Common myeloid progenitor, CD34-positive (primary cell): Measurements from ENCODE around the gene NELFB.

Experiments
- CTCF ChIA-PET: fragments of 350-600 bp; sonication (Branson Sonifier 250); formaldehyde crosslinking; loops from one replicate; lab custom pipeline; 2021; ENCODE audit warnings: antibody characterized with exemption; lab: Charles Lee
- POLR2A ChIA-PET: fragments of 350-600 bp; sonication (Branson Sonifier 250); formaldehyde crosslinking; loops from one replicate; lab custom pipeline; 2021; ENCODE audit warnings: antibody characterized with exemption; lab: Charles Lee
- DNase-seq, 3 donors: peaks; one replicate each; pipeline versions ENCODE4 v3.0.0 to v3.0.0-alpha.2; 2013
- H3K27ac ChIP-seq, 2 experiments: 1 replicate in 1 of 2; 2 replicates in 1 of 2; pipeline ENCODE4 v1.7.0; 2013; ENCODE audit warnings: inconsistent platforms in 2 of 2, low read length in 2 of 2, mild to moderate bottlenecking in 2 of 2, low read depth in 1 of 2, moderate library complexity in 1 of 2; ENCODE audit not compliant: severe bottlenecking in 2 of 2, insufficient read depth in 1 of 2, poor library complexity in 1 of 2
- H3K27me3 ChIP-seq, 5 experiments: replicated peaks in 2 of 5; 1 replicate in 3 of 5; 2 replicates in 2 of 5; pipeline versions ENCODE4 v1.6.1 to v1.7.0; 2013; ENCODE audit warnings: low read length in 4 of 5, mild to moderate bottlenecking in 2 of 5, moderate library complexity in 2 of 5, inconsistent platforms in 1 of 5; ENCODE audit not compliant: insufficient read depth in 5 of 5, control insufficient read depth in 4 of 5
- H3K36me3 ChIP-seq, 4 experiments: 1 replicate in 2 of 4; 2 replicates in 2 of 4; pipeline versions ENCODE4 v1.6.1 to v1.7.0; 2013; ENCODE audit warnings: low read length in 3 of 4, control low read depth in 1 of 4, mild to moderate bottlenecking in 1 of 4; ENCODE audit not compliant: control insufficient read depth in 4 of 4, insufficient read depth in 4 of 4
- H3K4me1 ChIP-seq, 4 experiments: 1 replicate in 3 of 4; 2 replicates in 1 of 4; pipeline versions ENCODE4 v1.6.1 to v1.7.1; 2013; ENCODE audit warnings: low read length in 3 of 4, mild to moderate bottlenecking in 3 of 4, control low read depth in 1 of 4, inconsistent platforms in 1 of 4, moderate library complexity in 1 of 4; ENCODE audit not compliant: control insufficient read depth in 4 of 4, insufficient read depth in 4 of 4; ENCODE audit errors: control extremely low read depth in 1 of 4
- H3K4me3 ChIP-seq, 7 experiments: 1 replicate in 4 of 7; 2 replicates in 3 of 7; pipeline versions ENCODE4 v1.5.1 to v1.7.0; 2013; ENCODE audit warnings: mild to moderate bottlenecking in 7 of 7, low read length in 6 of 7, moderate library complexity in 6 of 7, inconsistent platforms in 2 of 7, low read depth in 2 of 7, control low read depth in 1 of 7; ENCODE audit not compliant: insufficient read depth in 4 of 7, control insufficient read depth in 1 of 7; ENCODE audit errors: extremely low read depth in 1 of 7
- H3K9me3 ChIP-seq, 5 experiments: 1 replicate in 4 of 5; 2 replicates in 1 of 5; pipeline versions ENCODE4 v1.6.1 to v1.7.1; 2013; ENCODE audit warnings: low read length in 4 of 5, mild to moderate bottlenecking in 2 of 5, inconsistent platforms in 1 of 5, low read depth in 1 of 5, moderate library complexity in 1 of 5; ENCODE audit not compliant: control insufficient read depth in 4 of 5, insufficient read depth in 2 of 5; ENCODE audit errors: control extremely low read depth in 1 of 5
- WGBS: methylation state at CpG from one replicate; pipeline ENCODE4 v1.1.5; 2013; ENCODE audit not compliant: insufficient coverage; 5-methylcytosine and 5-hydroxymethylcytosine counted together

The NELFB gene

GRCh38 chr9:137275203-137275587 lies 20.1 kb downstream of the NELFB start:
- WGBS = 95% methylated on average over 6 of the region's 10 CpGs
- ChIA-PET CTCF (interaction anchor here (1.3 to 2.6 kb wide), 2 partner anchors 11 to 22 kb away, joined by 6 to 13 read pairs; no protein-coding TSS in a partner anchor), POLR2A (no interaction called here)
- Histone ChIP-seq H3K4me3 (no peak overlapping the region), H3K36me3 (peaks cover 4 to 36% (median 23%) of the 10 kb centered on the region in 4 experiments), H3K27ac (no peak overlapping the region), H3K27me3 (no peaks in the 10 kb centered on the region), H3K9me3 (no peaks in the 10 kb centered on the region), H3K4me1 (peaks cover 0 to 71% (median 69%) of the 10 kb centered on the region in 4 experiments)
- DNase-seq = no peak

- H3K27me3 ChIP-seq = no peaks in the 10 kb centered on the region
- DNase-seq = no peak
- H3K4me1 ChIP-seq = peaks cover 0 to 74% (median 73%) of the 10 kb centered on the region in 4 experiments
- H3K9me3 ChIP-seq = no peaks in the 10 kb centered on the region
- H3K4me3 ChIP-seq = peak overlapping the region in 3 of 7 experiments; percentile 77 to 86 (median 82)
- ChIA-PET POLR2A (no interaction called here), CTCF (interaction anchor here (2.5 to 2.8 kb wide), 2 partner anchors 11 to 14 kb away, joined by 10 to 12 read pairs; no protein-coding TSS in a partner anchor)
- peaks cover 4 to 39% (median 23%) of the 10 kb centered on the region in 4 experiments for H3K36me3 ChIP-seq
- peak overlapping the region in 1 of 2 experiments; percentile 83 for H3K27ac ChIP-seq
- 91% methylated on average over 21 of the region's 24 CpGs for WGBS
Measured at GRCh38 chr9:137275588-137276472, 20.7 kb downstream of the NELFB start.

GRCh38 chr9:137276473-137277328 lies 21.6 kb downstream of the NELFB start:
- Histone ChIP-seq H3K27me3 (no peaks in the 10 kb centered on the region), H3K9me3 (no peaks in the 10 kb centered on the region), H3K36me3 (peaks cover 4 to 40% (median 21%) of the 10 kb centered on the region in 4 experiments), H3K27ac (peak overlapping the region; percentile 25 to 83), H3K4me3 (peak overlapping the region; percentile 42 to 86 (median 72)), H3K4me1 (peaks cover 0 to 75% (median 70%) of the 10 kb centered on the region in 4 experiments)
- DNase-seq = peak in 2 of 3 donors; percentile 50 to 51
- WGBS = 52% methylated on average over 19 of the region's 30 CpGs
- ChIA-PET POLR2A (interaction anchor here (0.5 to 1.4 kb wide), 2 partner anchors 9 to 18 kb away, joined by 3 read pairs; no protein-coding TSS in a partner anchor), CTCF (interaction anchor here (1.4 to 2.8 kb wide), 4 partner anchors 9 to 15 kb away, joined by 3 to 12 read pairs (median 7); no protein-coding TSS in a partner anchor)

GRCh38 chr9:137277329-137278041 lies 22.4 kb downstream of the NELFB start, which contains the start of gene TOR4A:
TSS of gene TOR4A (plus strand) at chr9:137277726. CDS start at chr9:137278690, 964 bp downstream.
- peak within 1 kb of the TSS; percentile 25 to 83 for H3K27ac ChIP-seq
- no peaks in the 10 kb centered on the region for H3K27me3 ChIP-seq
- POLR2A ChIA-PET = interaction anchor here (1.4 kb wide), 1 partner anchor 17 kb away, joined by 3 read pairs; no protein-coding TSS in a partner anchor
- CTCF ChIA-PET = interaction anchor here (1.4 to 2.8 kb wide), 4 partner anchors 9 to 16 kb away, joined by 3 to 12 read pairs (median 7); no protein-coding TSS in a partner anchor
- H3K4me3 ChIP-seq = peak within 1 kb of the TSS; percentile 42 to 86 (median 72)
- no peaks in the 10 kb centered on the region for H3K9me3 ChIP-seq
- peak in 2 of 3 donors; percentile 56 to 74 for DNase-seq
- peaks cover 0 to 78% (median 66%) of the 10 kb centered on the region in 4 experiments for H3K4me1 ChIP-seq
- 0% methylated on average over 20 of the region's 25 CpGs for whole genome bisulfite sequencing
- peaks cover 4 to 37% (median 19%) of the 10 kb centered on the region in 4 experiments for H3K36me3 ChIP-seq

- CTCF ChIA-PET = interaction anchor here (1.4 to 2.8 kb wide), 4 partner anchors 9 to 17 kb away, joined by 3 to 12 read pairs (median 7); no protein-coding TSS in a partner anchor
- H3K4me1 ChIP-seq = peaks cover 0 to 85% (median 68%) of the 10 kb centered on the region in 4 experiments
- WGBS = 11% methylated on average over 35 of the region's 54 CpGs
Measured at GRCh38 chr9:137278061-137278701, 23.1 kb downstream of the NELFB start.

More at GRCh38 chr9:137278061-137278701, 23.1 kb downstream of the NELFB start:
- Histone ChIP-seq H3K9me3 (no peaks in the 10 kb centered on the region), H3K36me3 (peaks cover 3 to 35% (median 18%) of the 10 kb centered on the region in 4 experiments), H3K4me3 (peak overlapping the region; percentile 42 to 86 (median 72)), H3K27me3 (no peaks in the 10 kb centered on the region), H3K27ac (peak overlapping the region; percentile 25 to 83)
- peak in 2 of 3 donors; percentile 43 to 67 for DNase-seq
- POLR2A ChIA-PET = interaction anchor here (1.4 kb wide), 1 partner anchor 16 kb away, joined by 3 read pairs; no protein-coding TSS in a partner anchor
